Fibroblast of mammary gland (primary cell): ENCODE measurements around the gene GATM.
"Not testable (repeated sequence)": the region's sequence is repeated elsewhere in the genome, so short reads cannot be mapped to it uniquely, and the experiment has no call there.

Experiments used
- DNase-seq: peaks from one replicate; pipeline ENCODE4 v3.0.0-alpha.2; 2010; ENCODE audit warnings: low read depth
- H3K4me3 ChIP-seq: 2 replicates; pipeline ENCODE4 v1.5.1; 2011; ENCODE audit warnings: low read depth, mild to moderate bottlenecking, low read length, moderate library complexity; ENCODE audit not compliant: control insufficient read depth
- TF ChIP-seq, protein P1 (sequence below): conservative IDR thresholded peaks from 2 replicates; pipeline ENCODE4 v1.5.1; 2011; ENCODE audit warnings: low read depth, low read length, inconsistent platforms; ENCODE audit not compliant: control insufficient read depth, insufficient read depth

The GATM gene

DNA sequence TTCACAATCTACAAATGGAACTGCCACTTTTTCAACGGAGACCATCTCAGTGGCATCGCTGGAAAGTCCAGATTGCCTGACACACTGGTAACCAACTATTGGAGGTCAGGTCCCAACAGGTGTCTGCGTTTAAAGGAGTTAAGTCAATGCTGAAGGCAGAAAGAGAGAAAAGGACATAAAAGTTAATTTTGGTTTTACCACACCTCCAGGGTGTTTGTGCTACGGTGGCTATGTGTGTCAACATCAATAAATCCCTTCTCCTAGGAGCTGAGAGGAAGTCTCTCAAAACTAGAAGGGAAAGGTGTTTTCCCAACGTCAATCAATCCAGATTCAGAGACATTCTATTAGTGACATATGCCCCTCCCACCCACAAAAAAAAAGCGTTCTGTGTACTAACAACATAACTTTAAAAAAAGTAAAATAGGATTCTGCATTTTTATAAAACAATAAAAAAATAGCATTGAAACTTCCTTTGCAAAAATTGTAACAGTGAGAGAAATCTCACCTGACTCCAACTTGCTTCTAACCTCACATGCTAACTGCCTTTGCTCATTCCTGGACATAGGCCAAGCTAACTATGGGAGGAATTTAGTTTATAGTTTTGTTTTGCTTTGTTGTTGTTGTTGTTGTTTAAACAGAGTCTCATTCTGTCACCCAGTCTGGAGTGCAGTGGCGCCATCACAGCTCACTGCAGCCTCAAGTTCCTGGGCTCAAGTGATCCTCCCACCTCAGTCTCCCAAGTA is 58.7 kb downstream of the GATM start:
- DNase-seq: no peak
- TF ChIP-seq, protein P1, sequence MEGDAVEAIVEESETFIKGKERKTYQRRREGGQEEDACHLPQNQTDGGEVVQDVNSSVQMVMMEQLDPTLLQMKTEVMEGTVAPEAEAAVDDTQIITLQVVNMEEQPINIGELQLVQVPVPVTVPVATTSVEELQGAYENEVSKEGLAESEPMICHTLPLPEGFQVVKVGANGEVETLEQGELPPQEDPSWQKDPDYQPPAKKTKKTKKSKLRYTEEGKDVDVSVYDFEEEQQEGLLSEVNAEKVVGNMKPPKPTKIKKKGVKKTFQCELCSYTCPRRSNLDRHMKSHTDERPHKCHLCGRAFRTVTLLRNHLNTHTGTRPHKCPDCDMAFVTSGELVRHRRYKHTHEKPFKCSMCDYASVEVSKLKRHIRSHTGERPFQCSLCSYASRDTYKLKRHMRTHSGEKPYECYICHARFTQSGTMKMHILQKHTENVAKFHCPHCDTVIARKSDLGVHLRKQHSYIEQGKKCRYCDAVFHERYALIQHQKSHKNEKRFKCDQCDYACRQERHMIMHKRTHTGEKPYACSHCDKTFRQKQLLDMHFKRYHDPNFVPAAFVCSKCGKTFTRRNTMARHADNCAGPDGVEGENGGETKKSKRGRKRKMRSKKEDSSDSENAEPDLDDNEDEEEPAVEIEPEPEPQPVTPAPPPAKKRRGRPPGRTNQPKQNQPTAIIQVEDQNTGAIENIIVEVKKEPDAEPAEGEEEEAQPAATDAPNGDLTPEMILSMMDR: no peak
- no peak overlapping the region for H3K4me3 ChIP-seq

- H3K4me3 ChIP-seq: no peak overlapping the region
- TF ChIP-seq, protein P1: peak; percentile 8
- DNase-seq: peak; percentile 38
Observed at GRCh38 chr15:45314960-45315359, 63.4 kb downstream of the GATM start.

GRCh38 chr15:45314117-45314516 is 64.2 kb downstream of the GATM start:
- not testable (repeated sequence) for H3K4me3 ChIP-seq, DNase-seq
